ENCODE measurements around the gene AUH.

AUH gene

GRCh38 chr9:91212596-91213243 is 149.0 kb downstream of the AUH start:
- Histone ChIP-seq H3K27ac (no peak overlapping the region), H3K36me3 (no peaks in the 10 kb centered on the region), H3K9me3 (no peaks in the 10 kb centered on the region), H3K4me3 (ENCODE audit: low read depth in 1 of 2, low read length in 1 of 2) (no peak overlapping the region), H3K27me3 (no peaks in the 10 kb centered on the region), H3K4me1 (ENCODE audit: control insufficient read depth in 1 of 2, insufficient read depth in 1 of 2, low read depth in 1 of 2, low read length in 1 of 2) (peaks cover 11 to 12% of the 10 kb centered on the region in 2 experiments)
- TF ChIP-seq CTCF (IDR thresholded peaks at IDR 0.05), result no peak

- Histone ChIP-seq H3K27ac (no peak overlapping the region), H3K9me3 (no peaks in the 10 kb centered on the region), H3K4me1 (ENCODE audit: control insufficient read depth in 1 of 2, insufficient read depth in 1 of 2, low read depth in 1 of 2, low read length in 1 of 2) (peaks cover 15 to 18% of the 10 kb centered on the region in 2 experiments), H3K4me3 (ENCODE audit: low read depth in 1 of 2, low read length in 1 of 2) (no peak overlapping the region), H3K36me3 (no peaks in the 10 kb centered on the region), H3K27me3 (no peaks in the 10 kb centered on the region)
- no peak for TF ChIP-seq CTCF (IDR thresholded peaks at IDR 0.05)
Observed at GRCh38 chr9:91211919-91212318, 149.8 kb downstream of the AUH start.

GRCh38 chr9:91211414-91211813 is 150.3 kb downstream of the AUH start:
- no peak for TF ChIP-seq CTCF (IDR thresholded peaks at IDR 0.05)
- H3K36me3 ChIP-seq, result no peaks in the 10 kb centered on the region
- H3K4me3 ChIP-seq (ENCODE audit: low read depth in 1 of 2, low read length in 1 of 2), result no peak overlapping the region
- peaks cover 15 to 18% of the 10 kb centered on the region in 2 experiments for H3K4me1 ChIP-seq (ENCODE audit: control insufficient read depth in 1 of 2, insufficient read depth in 1 of 2, low read depth in 1 of 2, low read length in 1 of 2)
- no peak overlapping the region for H3K27ac ChIP-seq
- H3K27me3 ChIP-seq, result no peaks in the 10 kb centered on the region
- H3K9me3 ChIP-seq, result no peaks in the 10 kb centered on the region

- H3K27me3 ChIP-seq, result no peaks in the 10 kb centered on the region
- no peak for TF ChIP-seq CTCF (IDR thresholded peaks at IDR 0.05)
- no peaks in the 10 kb centered on the region for H3K9me3 ChIP-seq
- H3K4me1 ChIP-seq (ENCODE audit: control insufficient read depth in 1 of 2, insufficient read depth in 1 of 2, low read depth in 1 of 2, low read length in 1 of 2), result peaks cover 15 to 18% of the 10 kb centered on the region in 2 experiments
- H3K36me3 ChIP-seq, result no peaks in the 10 kb centered on the region
- H3K4me3 ChIP-seq (ENCODE audit: low read depth in 1 of 2, low read length in 1 of 2), result no peak overlapping the region
- H3K27ac ChIP-seq, result no peak overlapping the region
Observed at GRCh38 chr9:91210318-91210717, 151.4 kb downstream of the AUH start.

- Histone ChIP-seq H3K4me1 (ENCODE audit: control insufficient read depth in 1 of 2, insufficient read depth in 1 of 2, low read depth in 1 of 2, low read length in 1 of 2) (peaks cover 15 to 18% of the 10 kb centered on the region in 2 experiments), H3K4me3 (ENCODE audit: low read depth in 1 of 2, low read length in 1 of 2) (no peak overlapping the region), H3K27me3 (no peaks in the 10 kb centered on the region), H3K9me3 (no peaks in the 10 kb centered on the region), H3K27ac (no peak overlapping the region), H3K36me3 (no peaks in the 10 kb centered on the region)
- no peak for TF ChIP-seq CTCF (IDR thresholded peaks at IDR 0.05)
Observed at GRCh38 chr9:91208837-91209236, 152.9 kb downstream of the AUH start.
